Neural progenitor cell (in vitro differentiated cells): ENCODE results near the gene FAM131C. TPM values are rescaled to one million over a fixed set of nuclear protein-coding genes. Genes with fewer than 3 reads are reported as not detected.

Experiments used
- DNase-seq: peaks from one replicate; pipeline ENCODE4 v3.0.0-alpha.2; 2016; ENCODE audit warnings: low spot score
- H2AFZ ChIP-seq: fragments of 200-600 bp; sonication (generic); replicated peaks from 2 replicates; pipeline ENCODE4 v1.6.1; 2016; ENCODE audit warnings: antibody characterized with exemption
- H3F3A ChIP-seq: fragments of 200-600 bp; sonication (generic); 2 replicates; pipeline ENCODE4 v1.6.1; 2016; ENCODE audit warnings: antibody characterized with exemption, low read depth
- H3K27ac ChIP-seq: fragments of 200-600 bp; sonication (generic); 2 replicates; pipeline ENCODE4 v1.5.1; 2016; ENCODE audit warnings: mild to moderate bottlenecking
- H3K27me3 ChIP-seq: fragments of 200-600 bp; sonication (generic); 2 replicates; pipeline ENCODE4 v1.6.1; 2016; ENCODE audit warnings: mild to moderate bottlenecking, moderate library complexity
- H3K36me3 ChIP-seq: fragments of 200-600 bp; sonication (generic); 2 replicates; pipeline ENCODE4 v1.5.1; 2016
- H3K4me1 ChIP-seq: fragments of 200-600 bp; sonication (generic); 2 replicates; pipeline ENCODE4 v1.6.1; 2016; ENCODE audit warnings: mixed run types
- H3K4me2 ChIP-seq: fragments of 200-600 bp; sonication (generic); 2 replicates; pipeline ENCODE4 v1.6.1; 2016
- H3K4me3 ChIP-seq: fragments of 200-600 bp; sonication (generic); 2 replicates; pipeline ENCODE4 v1.5.1; 2016
- H3K79me2 ChIP-seq: fragments of 200-600 bp; sonication (generic); 2 replicates; pipeline ENCODE4 v1.6.1; 2016; ENCODE audit warnings: low read depth
- H3K9ac ChIP-seq: fragments of 200-600 bp; sonication (generic); 2 replicates; pipeline ENCODE4 v1.6.1; 2016
- H3K9me3 ChIP-seq: fragments of 200-600 bp; sonication (generic); 2 replicates; pipeline ENCODE4 v1.5.1; 2016; ENCODE audit warnings: low read depth
- H4K20me1 ChIP-seq: fragments of 200-600 bp; sonication (generic); 2 replicates; pipeline ENCODE4 v1.6.1; 2016; ENCODE audit warnings: low read depth
- H3K27ac Mint-ChIP-seq: 3 replicates; pipeline ENCODE4 v1.8.0; 2021; ENCODE audit warnings: mixed read lengths
- H3K27me3 Mint-ChIP-seq: 2 replicates; pipeline ENCODE4 v1.8.0; 2022; ENCODE audit warnings: low read depth, mild to moderate bottlenecking, inconsistent platforms, moderate library complexity, mixed read lengths; ENCODE audit not compliant: insufficient read depth
- H3K36me3 Mint-ChIP-seq: 3 replicates; pipeline ENCODE4 v1.8.0; 2021; ENCODE audit warnings: mixed read lengths
- H3K4me1 Mint-ChIP-seq: 3 replicates; pipeline ENCODE4 v1.8.0; 2021; ENCODE audit warnings: mixed read lengths
- H3K4me3 Mint-ChIP-seq: 3 replicates; pipeline ENCODE4 v1.8.0; 2021; ENCODE audit warnings: mild to moderate bottlenecking, moderate library complexity, mixed read lengths
- H3K9me3 Mint-ChIP-seq: 3 replicates; pipeline ENCODE4 v1.8.0; 2020; ENCODE audit warnings: mixed read lengths
- CTCF ChIP-seq: fragments of 200-600 bp; sonication (generic); IDR thresholded peaks from 2 replicates; pipeline ENCODE4 v1.5.1; 2017; ENCODE audit warnings: antibody characterized with exemption, mild to moderate bottlenecking
- EZH2 ChIP-seq: fragments of 200-600 bp; sonication (generic); IDR thresholded peaks from 2 replicates; pipeline ENCODE4 v1.6.1; 2017; ENCODE audit warnings: antibody characterized with exemption, mild to moderate bottlenecking, moderate library complexity
- EZH2phosphoT487 ChIP-seq: fragments of 200-600 bp; sonication (generic); IDR thresholded peaks from 2 replicates; pipeline ENCODE4 v1.6.1; 2017; ENCODE audit warnings: antibody characterized with exemption
- total RNA-seq: library from RNA; depleted of rRNA; stranded (reverse); fragments of >200 nt; gene quantifications from 2 replicates; pipeline ENCODE4 v1.2.3, GENCODE V29; 2015; ENCODE audit warnings: low replicate concordance

Gene FAM131C
- total RNA-seq, 1 donor from 2014 or later = 0.13 TPM

- H3K4me2 ChIP-seq = no peak overlapping the region
These were observed 2.8 kb upstream of the FAM131C start for GRCh38 chr1:16076031-16076864.

GRCh38 chr1:16075337-16076030, 2.0 kb upstream of the FAM131C start:
- Histone ChIP-seq H3K27me3 (peaks cover 57% of the 10 kb centered on the region), H3K4me2 (no peak overlapping the region), H3K27ac (no peak overlapping the region), H3K4me3 (no peak overlapping the region), H4K20me1 (no peaks in the 10 kb centered on the region), H3K9me3 (no peaks in the 10 kb centered on the region), H3K9ac (no peak overlapping the region), H3K79me2 (no peaks in the 10 kb centered on the region), H3K36me3 (no peaks in the 10 kb centered on the region), H3K4me1 (peaks cover 20% of the 10 kb centered on the region), H3F3A (peaks cover 10% of the 10 kb centered on the region), H2AFZ (no peak overlapping the region)
- DNase-seq = no peak
- no peaks in the 10 kb centered on the region for H3K9me3 Mint-ChIP-seq
- peaks cover 22% of the 10 kb centered on the region for H3K27me3 Mint-ChIP-seq
- peak overlapping the region; percentile 40 for H3K4me3 Mint-ChIP-seq
- peaks cover 37% of the 10 kb centered on the region for H3K4me1 Mint-ChIP-seq
- TF ChIP-seq EZH2 (no peak), CTCF (no peak), EZH2phosphoT487 (no peak)
- no peak overlapping the region for H3K27ac Mint-ChIP-seq
- H3K36me3 Mint-ChIP-seq = no peaks in the 10 kb centered on the region

More at GRCh38 chr1:16076031-16076864, 2.8 kb upstream of the FAM131C start:
- peaks cover 20% of the 10 kb centered on the region for H3K4me1 ChIP-seq
- no peak overlapping the region for H3K27ac ChIP-seq
- Mint-ChIP-seq H3K4me1 (peaks cover 37% of the 10 kb centered on the region), H3K4me3 (peak overlapping the region; percentile 40), H3K27ac (peak overlapping the region; percentile 65), H3K36me3 (no peaks in the 10 kb centered on the region), H3K27me3 (peaks cover 23% of the 10 kb centered on the region), H3K9me3 (no peaks in the 10 kb centered on the region)
- no peak overlapping the region for H3K4me3 ChIP-seq
- TF ChIP-seq EZH2 = no peak
- peaks cover 57% of the 10 kb centered on the region for H3K27me3 ChIP-seq
- H2AFZ ChIP-seq = no peak overlapping the region
- H3F3A ChIP-seq = peaks cover 10% of the 10 kb centered on the region
- H3K36me3 ChIP-seq = no peaks in the 10 kb centered on the region
- no peak overlapping the region for H3K9ac ChIP-seq
- H4K20me1 ChIP-seq = no peaks in the 10 kb centered on the region
- H3K9me3 ChIP-seq = no peaks in the 10 kb centered on the region
- no peaks in the 10 kb centered on the region for H3K79me2 ChIP-seq
- DNase-seq = no peak

GRCh38 chr1:16074217-16074616, 766 bp upstream of the FAM131C start:
- peaks cover 10% of the 10 kb centered on the region for H3F3A ChIP-seq
- H3K4me1 ChIP-seq = peaks cover 20% of the 10 kb centered on the region
- Mint-ChIP-seq H3K4me1 (peaks cover 37% of the 10 kb centered on the region), H3K27ac (no peak overlapping the region), H3K4me3 (peak overlapping the region; percentile 86), H3K36me3 (no peaks in the 10 kb centered on the region), H3K9me3 (no peaks in the 10 kb centered on the region), H3K27me3 (peaks cover 21% of the 10 kb centered on the region)
- H4K20me1 ChIP-seq = no peaks in the 10 kb centered on the region
- no peak overlapping the region for H3K9ac ChIP-seq
- no peak overlapping the region for H3K27ac ChIP-seq
- H3K36me3 ChIP-seq = no peaks in the 10 kb centered on the region
- no peak overlapping the region for H2AFZ ChIP-seq
- no peak for TF ChIP-seq EZH2phosphoT487
- TF ChIP-seq CTCF = no peak
- TF ChIP-seq EZH2 = no peak
- H3K9me3 ChIP-seq = no peaks in the 10 kb centered on the region
- DNase-seq = no peak
- H3K4me2 ChIP-seq = peak overlapping the region; percentile 96
- no peaks in the 10 kb centered on the region for H3K79me2 ChIP-seq
- H3K27me3 ChIP-seq = peaks cover 57% of the 10 kb centered on the region
- H3K4me3 ChIP-seq = peak overlapping the region; percentile 61
